Measurements from ENCODE around the gene MYO7A.
A peak's percentile ranks its signal among the peaks of the same experiment; 100 is the strongest.

MYO7A gene

DNA sequence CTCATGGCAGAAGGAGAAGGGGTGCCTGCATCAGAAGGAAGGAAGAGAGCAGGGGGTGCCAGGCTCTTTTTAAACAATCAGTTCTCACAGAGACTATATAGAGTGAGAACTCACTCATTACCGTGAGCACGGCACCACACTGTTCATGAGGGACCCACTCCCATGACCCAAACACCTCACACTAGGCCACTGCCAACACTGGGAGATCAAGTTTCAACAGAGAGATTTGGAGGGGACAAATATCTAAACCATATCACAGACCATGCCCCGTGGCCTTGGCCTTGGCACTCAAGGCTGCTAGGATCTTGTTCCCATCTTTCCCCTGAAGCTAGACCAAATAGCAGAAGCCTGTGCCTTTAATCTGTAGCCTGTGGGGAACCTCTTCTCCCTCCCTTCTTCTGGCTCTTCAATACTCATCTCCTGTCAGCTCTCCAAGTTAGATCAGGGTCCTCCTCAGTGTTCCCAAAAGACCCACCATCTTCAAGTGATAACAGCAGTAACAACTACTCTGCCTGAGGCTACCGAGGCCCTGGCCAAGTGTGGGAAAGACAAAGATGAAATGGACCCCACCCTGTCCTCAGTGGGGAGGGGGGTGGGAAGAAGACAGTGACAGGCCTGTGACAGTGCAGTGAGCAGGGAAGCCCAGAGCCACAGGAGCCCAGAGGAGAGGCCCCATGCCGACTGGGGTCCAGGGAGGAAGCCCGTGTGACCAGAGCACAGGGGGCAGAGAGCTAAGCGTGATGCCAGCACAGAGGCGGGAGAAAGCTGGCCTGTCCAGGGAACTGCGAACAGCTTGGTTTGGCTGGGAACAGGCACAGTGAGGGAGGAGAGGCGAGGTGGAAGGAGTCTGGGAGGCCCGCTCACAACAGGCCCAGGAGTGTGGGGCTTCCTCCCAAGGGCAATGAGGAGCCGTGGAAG lies 72.6 kb downstream of the MYO7A start:
- DNase-seq (ENCODE audit: low spot score) = no peak

DNA sequence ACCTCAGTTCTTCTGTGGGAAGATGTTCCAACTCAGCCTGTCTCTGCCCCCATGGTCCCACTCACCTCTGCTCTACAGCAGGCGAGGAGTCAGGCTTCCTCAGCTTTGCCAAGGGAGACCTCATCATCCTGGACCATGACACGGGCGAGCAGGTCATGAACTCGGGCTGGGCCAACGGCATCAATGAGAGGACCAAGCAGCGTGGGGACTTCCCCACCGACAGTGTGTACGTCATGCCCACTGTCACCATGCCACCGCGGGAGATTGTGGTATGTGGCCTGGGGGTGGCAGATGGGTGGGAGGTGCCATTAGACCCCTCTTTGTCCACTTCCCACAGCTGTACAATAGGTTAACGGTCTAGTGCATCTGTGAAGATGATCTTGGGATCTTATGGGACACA lies 73.3 kb downstream of the MYO7A start:
- DNase-seq (ENCODE audit: low spot score) = no peak

DNA sequence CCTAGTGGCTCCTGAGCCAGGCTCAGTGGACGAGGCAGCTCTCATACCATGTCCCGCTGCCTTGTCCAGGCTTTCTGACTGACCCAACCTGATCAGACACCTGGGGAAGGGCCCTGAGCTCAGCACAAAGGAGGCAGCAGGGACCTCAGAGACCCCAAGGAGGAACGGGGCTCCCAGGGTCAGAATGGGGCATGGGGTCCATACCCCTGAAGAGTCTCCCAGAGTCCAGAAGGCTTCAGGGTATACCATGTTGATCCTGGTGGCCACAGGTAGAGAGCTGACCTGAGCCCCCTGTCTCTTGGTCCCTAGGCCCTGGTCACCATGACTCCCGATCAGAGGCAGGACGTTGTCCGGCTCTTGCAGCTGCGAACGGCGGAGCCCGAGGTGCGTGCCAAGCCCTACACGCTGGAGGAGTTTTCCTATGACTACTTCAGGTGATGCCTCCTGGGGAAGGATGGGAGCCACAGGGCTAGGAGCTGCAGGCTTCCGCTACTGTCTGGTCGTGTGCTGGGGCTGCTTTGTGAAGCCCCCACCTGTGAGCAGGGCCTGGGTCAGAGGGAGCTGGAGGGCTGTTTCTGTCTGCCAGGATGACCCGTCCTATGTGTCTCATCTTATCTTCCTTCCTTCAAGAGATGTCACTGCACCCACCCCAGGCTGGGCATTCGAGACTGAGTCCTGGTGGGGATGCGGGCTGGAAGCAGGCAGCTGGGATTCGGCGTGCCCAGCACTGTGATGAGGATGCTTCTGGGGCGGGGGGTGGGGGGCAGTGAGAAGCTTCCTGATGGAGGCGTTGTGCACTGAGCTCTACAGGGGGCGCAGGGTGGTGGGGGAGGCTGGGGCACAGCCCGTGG lies 74.2 kb downstream of the MYO7A start:
- DNase-seq (ENCODE audit: low spot score) = no peak

DNA sequence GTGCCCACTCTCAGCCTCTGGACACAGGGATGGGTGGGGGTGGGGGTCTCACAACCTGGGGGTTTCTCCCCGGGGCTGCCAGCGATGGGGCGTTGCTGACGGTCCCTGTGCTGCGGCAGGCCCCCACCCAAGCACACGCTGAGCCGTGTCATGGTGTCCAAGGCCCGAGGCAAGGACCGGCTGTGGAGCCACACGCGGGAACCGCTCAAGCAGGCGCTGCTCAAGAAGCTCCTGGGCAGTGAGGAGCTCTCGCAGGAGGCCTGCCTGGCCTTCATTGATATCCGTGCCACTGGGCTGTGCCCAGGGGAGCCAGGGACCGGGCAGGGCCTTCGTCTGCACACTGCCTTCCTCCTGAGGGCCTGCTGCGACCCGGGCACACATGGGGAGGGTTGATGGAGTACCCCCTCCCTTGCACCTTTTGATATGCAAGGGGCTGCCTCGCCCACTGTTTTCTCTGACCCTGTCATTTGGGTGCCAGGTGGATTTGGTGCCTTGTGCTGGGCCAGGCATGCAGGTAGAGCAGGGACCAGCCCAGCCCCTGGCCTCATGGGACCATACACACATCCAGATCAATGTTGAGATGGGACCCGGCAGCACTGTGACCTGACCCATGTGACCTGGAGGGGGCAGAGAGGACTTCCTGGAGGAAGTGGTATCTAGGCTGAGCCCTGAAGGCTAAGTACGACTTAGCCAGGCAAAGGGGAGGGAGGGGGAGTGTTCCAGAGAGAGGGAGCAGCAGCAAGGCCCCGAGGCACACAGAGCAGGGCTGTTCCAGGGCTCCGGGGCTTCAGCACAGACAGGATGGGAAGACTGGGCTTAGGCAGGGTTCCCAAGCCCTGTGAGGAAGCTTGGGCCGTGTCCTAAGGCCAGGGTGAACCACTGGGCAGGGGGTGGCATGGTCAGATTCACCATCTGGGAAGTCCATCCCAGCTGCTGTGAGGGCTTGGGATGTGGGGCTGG lies 75.2 kb downstream of the MYO7A start:
- no peak for DNase-seq (ENCODE audit: low spot score)

DNA sequence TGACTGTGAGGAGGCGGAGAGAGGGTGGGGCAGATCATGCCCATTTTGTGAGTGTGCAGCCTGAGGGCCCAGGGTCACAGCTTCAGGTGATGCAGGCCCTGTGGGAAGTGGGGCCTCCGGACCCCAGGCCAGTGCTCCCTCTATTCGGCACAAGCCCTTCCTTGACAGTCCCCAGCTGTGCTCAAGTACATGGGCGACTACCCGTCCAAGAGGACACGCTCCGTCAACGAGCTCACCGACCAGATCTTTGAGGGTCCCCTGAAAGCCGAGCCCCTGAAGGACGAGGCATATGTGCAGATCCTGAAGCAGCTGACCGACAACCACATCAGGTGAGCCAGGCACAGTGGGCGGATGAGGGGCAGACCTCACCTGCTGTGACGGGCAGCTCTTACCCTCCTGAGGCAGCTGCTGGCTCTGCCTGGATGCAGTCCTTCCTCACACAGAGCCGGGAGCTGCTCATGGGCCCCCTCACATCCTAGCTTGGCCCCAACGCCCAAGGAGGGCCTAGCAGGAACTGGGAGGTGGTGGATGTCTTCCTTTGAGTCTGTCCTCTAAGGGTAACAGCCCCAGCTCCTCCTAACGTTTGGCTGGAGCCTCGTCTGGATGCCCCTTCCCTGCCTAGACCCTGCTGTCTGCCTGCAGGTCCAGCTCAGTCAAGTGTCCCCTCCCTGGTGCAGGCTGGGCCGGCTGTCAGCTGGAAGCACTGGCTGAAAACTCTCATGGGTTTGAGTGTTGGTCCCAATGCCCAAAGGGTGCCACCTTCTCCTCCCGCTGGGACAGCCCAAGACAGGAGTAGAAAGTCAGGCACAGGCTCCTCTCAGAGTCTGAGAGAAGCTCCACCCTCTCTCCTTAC lies 76.1 kb downstream of the MYO7A start:
- no peak for DNase-seq (ENCODE audit: low spot score)

DNA sequence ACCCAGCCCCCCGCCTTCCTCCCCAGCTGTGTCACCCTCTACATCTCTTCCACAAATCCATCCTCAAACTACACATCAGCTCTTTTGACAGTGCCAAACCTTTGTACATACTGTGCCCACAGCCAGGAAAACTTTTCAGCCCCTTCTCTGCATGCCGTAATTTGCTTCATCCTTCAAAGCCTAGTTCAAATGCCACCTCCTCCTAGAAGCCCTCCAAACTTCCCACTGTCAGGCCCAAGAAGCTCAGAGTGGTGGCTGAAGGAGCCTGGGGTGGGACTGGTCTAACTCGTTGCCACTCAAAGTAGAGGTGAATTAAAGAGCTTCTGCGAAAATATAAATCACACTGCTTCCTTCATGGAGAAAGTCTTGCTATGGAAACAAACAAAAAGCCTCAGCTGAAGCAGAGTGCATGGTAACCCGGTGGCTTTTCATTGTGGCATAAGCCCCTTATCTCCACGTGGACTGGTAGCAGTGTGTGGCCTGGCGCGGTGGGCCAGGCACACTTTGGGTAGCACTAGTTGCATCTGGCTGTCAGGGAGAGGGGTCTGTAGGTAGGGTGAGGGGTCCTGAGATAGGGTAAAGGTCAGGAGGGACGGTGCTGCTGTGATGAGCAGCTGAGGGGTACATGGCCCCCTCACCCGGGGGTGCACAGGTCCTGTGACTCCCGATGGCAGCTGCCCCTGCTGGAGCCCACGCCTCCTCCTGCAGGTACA lies 76.9 kb downstream of the MYO7A start:
- DNase-seq (ENCODE audit: low spot score) = no peak

DNA sequence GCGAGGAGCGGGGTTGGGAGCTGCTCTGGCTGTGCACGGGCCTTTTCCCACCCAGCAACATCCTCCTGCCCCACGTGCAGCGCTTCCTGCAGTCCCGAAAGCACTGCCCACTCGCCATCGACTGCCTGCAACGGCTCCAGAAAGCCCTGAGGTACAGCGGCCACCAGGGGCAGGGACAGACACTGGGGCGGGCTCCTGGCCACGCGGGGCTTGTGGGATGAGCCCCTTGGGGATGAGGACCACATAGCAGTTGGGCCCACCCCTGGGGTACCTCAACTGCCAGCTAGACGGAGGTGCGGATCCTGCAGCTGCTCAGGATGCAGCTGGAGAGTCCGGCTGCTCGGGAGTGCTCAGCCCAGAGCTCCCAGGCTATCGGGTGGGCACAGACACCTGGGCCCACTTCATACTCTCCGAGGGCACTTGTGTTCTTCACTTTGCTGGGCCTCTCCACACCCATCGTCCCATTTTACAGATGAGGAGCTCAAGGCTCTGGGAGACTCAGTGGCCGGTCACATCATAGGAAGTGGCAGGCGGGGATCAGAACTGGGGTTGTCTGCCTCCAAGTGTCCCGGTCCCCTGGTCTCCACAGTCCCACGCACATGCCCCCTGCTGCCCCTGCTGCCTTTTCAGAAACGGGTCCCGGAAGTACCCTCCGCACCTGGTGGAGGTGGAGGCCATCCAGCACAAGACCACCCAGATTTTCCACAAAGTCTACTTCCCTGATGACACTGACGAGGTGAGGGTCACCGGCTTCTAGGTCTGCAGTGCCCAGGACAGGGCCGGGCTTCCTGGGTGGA lies 77.6 kb downstream of the MYO7A start:
- no peak for DNase-seq (ENCODE audit: low spot score)

DNA sequence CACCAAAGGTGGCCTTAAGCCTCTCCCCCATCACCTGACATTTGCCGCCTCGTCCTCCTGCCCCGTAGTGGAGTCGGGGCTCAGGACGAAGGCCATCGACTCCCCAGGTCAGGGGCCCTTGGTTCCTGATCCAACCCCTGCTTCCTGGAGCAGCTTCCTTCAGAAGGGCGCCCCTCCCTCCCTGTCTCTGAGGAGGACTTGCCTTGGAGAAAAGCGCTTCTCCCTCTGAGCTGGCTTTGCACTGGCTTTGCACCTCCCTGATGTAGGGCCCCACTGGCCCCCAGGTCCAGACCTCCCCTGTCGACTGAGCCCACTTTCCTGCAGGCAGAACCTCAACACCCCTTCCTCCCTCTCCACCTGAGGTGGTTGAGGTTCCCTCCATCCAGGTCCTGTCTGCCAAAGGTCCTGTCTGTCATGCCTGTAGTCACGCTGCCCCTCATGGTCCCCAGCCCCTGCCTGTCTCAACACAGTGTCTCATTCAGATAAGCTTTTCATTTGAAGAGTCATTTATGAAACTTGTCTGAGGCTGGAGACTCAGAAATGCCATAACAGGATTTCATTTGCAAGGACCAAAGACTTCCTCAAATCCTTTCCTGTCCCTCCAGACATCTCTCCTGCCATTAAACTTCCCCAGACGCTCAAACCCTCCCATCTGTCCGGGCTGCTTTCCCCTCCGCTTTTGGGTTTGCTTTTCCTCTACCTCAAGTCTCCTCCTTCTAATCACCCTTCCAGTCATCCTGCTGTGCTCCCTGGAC lies 78.4 kb downstream of the MYO7A start:
- DNase-seq (ENCODE audit: low spot score) = no peak

DNA sequence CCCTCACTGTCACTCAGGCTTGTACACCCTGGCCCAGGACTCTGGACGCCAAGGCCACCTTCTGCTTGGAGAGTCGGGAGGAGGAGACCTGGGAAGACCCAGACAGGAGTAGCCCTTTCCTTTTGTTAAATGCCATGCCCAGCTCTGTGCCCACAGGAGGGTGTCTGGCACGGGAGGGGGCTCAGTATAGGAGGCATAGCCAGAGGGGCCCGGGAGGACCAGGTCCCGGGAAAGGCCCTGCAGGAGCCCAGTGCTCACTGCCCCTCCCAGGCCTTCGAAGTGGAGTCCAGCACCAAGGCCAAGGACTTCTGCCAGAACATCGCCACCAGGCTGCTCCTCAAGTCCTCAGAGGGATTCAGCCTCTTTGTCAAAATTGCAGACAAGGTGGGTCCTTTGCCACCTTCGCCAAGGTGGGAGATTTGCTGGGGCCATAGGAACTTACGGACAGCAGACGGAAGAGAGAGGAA lies 79.0 kb downstream of the MYO7A start:
- no peak for DNase-seq (ENCODE audit: low spot score)

DNA sequence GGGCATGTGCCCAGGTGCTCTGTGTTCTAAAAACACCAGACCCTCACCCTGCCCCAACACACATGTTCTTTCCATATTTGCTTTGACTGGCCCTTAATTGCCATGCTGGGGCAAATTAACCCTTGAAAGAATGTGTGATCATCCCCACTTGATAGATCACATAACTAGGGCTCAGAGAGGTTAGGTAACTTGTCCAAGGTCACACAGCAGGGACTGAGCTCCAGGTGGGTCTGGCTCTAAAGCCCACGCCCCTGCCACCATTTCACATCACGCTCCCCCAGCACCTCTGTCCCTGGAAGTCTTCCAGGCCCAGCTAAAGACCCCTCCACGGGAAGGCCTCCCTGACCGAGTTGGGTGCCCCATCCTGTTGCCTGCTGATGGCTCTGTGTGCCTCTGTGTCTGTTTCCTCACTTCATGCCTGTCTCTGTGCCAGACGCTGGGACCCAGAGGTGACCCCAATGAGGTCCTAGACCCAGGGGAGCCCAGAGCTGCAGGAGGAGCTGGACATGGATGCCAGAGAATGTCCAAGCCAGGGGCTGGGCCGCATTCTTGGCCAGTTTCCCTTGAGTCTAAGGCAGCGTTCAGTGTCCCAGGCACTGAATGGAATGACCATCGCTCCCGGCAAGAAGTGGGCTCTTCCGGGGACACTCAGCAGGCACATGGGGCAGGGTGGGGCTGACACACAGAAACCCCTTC lies 79.7 kb downstream of the MYO7A start:
- DNase-seq (ENCODE audit: low spot score) = peak; percentile 39

DNA sequence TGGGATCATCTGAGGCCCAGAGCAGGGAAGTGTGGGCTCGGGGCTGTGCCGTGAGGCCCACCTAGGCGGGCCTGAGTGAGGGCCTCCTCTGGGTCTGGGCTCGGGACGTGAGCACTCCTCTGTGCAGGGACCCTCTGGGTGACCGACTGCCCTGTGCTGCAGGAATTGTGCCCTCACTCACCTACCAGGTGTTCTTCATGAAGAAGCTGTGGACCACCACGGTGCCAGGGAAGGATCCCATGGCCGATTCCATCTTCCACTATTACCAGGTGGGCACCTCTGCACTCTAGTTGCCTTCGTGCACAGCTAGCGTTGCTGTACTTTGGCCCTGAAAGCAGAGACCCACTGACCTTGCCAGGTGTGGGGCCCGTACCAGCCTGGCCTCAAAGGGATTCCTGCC lies 80.5 kb downstream of the MYO7A start:
- peak; percentile 0 for DNase-seq (ENCODE audit: low spot score)

DNA sequence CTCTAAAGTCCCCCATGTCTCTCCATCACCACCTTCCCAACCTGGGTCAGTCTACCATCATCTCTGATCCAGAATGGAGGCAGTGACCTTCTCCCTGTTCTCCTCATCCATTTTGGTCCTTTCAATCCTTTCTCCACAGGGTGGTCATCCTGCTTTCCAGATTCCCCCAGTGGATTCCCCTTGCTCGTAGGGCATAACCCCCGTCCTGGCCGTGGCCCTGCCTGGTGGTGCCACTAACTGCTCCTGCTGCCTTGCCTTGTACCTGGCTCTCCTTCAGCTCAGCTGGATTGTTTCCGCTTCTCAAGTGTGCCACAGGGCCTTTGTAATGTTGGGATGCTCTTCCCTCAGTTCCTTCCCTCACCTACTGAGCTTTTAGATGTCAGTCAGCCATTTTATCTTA lies 81.6 kb downstream of the MYO7A start:
- DNase-seq (ENCODE audit: low spot score) = no peak

DNA sequence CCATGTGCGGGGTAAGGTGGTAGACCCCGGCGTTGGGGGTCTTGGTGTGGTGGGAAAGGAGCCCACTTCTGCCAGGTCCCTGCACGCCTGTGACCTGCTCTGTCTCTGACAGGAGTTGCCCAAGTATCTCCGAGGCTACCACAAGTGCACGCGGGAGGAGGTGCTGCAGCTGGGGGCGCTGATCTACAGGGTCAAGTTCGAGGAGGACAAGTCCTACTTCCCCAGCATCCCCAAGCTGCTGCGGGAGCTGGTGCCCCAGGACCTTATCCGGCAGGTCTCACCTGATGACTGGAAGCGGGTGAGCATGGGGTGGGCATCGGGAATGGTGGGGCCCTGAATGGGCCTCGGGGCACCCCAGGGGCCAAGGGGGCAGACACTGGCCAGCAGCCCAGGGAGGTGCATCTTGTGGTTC lies 83.0 kb downstream of the MYO7A start:
- no peak for DNase-seq (ENCODE audit: low spot score)

DNA sequence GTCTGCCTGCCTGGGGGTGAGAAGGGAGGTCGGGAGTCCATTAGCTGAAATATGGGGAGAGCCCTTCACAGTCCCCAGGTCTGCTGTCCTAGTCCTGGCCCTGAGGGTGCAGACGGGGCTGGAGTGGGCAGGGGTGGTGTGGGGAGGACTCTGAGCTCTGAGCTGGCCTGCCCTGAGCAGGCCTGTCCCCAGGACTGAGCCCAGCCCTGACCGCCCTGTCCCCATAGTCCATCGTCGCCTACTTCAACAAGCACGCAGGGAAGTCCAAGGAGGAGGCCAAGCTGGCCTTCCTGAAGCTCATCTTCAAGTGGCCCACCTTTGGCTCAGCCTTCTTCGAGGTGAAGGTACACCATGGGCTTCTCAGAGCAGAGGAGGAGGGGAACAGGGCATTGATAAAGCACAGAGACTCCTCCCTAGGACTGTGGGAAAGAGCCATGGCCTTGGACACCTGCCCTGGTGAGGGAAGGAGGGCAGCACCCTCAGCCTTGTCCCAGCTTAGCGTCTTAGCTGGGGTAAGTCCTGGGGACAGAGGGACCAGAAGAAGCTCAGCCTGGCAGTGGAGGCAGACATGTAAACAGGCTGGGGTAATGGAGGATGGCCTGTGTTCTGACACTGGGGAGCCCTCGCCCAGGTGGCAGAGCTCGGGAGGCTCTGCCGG lies 83.7 kb downstream of the MYO7A start:
- DNase-seq (ENCODE audit: low spot score) = peak; percentile 4

DNA sequence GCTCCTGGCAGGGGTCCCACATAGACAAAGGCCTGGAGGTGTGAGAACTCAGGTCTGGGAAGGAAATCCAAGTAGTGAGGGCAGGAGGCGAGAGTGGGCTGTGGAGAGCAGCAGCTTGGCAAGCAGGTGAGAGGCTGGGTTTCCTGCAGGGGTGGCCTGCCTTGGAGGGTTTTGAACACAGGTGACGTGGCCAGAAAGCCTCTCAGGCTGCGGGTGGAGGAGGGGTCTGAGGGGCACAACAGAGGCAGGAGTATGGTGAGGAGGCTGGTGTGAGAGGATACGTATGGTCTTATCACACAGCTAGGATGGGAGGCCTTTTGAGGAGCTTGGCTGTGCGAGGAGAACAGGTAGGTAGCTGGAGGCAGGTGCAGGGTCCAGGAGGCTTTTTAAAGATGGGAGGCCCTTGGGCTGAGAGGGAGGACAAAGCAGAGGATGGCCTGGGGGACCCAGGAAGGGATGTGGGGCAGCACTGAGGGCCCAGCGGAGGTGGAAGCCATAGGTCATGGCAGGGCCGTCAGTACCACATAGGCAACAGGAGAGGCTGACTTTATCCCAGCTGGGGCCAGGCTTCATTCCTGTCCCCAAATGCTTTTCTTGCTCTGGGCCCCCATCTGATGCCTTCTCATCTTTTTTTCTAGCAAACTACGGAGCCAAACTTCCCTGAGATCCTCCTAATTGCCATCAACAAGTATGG lies 84.4 kb downstream of the MYO7A start:
- peak; percentile 2 for DNase-seq (ENCODE audit: low spot score)

DNA sequence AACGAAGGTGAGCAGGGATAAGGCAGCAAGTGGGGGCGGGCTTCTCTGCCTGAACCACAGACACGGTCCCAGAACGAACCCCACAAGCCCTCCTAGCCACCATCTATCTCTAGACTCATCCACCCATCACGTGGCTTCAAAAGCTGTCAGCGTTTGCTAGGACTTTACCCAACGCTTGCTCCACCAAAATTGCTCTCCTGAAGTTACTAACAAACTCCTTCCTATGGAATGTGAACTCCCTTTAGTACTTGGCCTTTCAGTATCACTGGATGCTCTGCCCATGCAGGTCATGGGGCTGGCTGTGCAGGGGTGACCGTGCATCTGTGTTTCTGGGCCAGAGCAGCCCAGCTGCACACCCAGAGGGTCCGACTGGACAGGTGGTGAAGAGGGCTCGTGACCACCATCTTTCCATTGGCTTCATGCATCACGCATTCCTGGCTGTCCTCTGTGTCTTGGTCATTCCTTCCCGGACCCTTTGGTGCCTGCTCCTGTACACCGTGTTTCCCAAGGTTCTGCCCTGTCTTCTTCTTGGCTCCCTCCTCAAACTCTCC lies 85.1 kb downstream of the MYO7A start:
- DNase-seq (ENCODE audit: low spot score) = peak; percentile 1
